ENCODE measurements around the gene CAVIN2. TPM values are rescaled to one million over a fixed set of nuclear protein-coding genes. Genes with fewer than 3 reads are reported as not detected.

Gene CAVIN2, protein sequence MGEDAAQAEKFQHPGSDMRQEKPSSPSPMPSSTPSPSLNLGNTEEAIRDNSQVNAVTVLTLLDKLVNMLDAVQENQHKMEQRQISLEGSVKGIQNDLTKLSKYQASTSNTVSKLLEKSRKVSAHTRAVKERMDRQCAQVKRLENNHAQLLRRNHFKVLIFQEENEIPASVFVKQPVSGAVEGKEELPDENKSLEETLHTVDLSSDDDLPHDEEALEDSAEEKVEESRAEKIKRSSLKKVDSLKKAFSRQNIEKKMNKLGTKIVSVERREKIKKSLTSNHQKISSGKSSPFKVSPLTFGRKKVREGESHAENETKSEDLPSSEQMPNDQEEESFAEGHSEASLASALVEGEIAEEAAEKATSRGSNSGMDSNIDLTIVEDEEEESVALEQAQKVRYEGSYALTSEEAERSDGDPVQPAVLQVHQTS
- not detected in 2 replicates for total RNA-seq (2022)
- Bru-seq, nascent RNA, result not detected
- percentile 18 among the genes with signal in this experiment for BruChase-seq, experiment 1, labeled RNA remaining after a 2-hour chase
- BruChase-seq, experiment 2, labeled RNA remaining after a 6-hour chase, result not detected
- long read RNA-seq, result 0 reads

DNA sequence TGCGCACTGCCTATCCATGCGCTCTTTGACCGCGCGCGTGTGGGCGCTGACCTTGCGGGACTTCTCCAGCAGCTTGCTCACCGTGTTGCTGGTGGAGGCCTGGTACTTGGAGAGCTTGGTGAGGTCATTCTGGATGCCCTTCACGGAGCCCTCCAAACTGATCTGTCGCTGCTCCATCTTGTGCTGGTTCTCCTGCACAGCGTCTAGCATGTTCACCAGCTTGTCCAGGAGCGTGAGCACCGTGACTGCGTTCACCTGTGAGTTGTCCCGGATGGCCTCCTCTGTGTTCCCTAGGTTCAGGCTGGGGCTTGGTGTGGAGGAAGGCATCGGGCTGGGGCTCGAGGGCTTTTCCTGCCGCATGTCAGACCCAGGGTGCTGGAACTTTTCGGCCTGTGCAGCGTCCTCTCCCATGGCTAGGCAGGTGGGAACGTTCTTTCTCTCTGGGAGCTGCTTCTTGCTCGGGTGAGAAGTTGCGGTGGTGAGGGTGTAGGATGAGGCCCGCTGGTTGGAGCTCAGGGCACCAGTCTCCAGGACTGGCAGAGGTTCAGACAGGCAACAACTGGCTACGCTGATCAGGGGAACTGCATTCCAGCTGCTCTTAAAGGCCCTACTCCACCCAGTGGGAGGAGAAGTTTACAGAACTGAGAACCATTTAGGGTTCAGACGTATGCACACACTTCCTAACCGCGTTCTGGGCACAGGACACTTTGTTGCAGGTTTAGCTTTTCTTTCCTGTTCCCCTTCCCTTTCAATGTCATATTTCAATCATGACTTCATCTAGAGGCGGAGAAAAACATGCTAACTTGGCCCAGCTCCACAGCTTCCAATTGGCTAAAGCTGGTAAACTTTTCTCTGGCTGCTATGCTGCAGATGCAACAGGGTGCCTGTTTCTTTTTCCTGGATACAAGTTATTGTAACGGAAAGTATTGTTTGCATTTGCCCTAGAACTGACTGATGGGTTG is at the start of gene CAVIN2:
CAVIN2 (minus strand) TSS at position 574 of the 962 bp plus-strand sequence; CDS start at position 411, 163 bp downstream.
- no peak within 1 kb of the TSS for H3K27ac Mint-ChIP-seq (ENCODE audit: unreplicated experiment)
- H3K9me3 Mint-ChIP-seq (ENCODE audit: unreplicated experiment), result no peaks in the 10 kb centered on the region

DNA sequence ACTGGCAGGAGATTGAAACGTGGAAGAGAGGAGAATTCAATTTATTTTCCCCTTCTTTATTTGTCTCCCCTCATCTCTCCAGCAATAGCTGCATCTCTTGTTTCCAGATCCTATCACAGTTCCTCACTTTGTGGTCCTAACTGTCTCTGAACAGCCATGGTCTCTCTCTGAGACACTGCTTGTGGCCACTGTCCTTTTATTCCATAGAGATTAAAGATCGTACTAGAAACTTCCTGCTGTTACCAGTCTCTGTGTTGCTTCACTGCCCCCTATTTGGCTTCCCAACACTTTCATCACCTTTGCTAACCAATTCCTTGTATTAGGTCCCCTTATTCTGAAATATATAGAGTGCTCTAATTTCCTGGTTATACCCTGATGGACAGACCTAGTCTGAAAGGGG is 48.9 kb upstream of the CAVIN2 start:
- intact Hi-C loops (cut with micrococcal nuclease; ENCODE audit: unreplicated experiment), result no loop called here

More for the DNA sequence above, at the start of gene CAVIN2:
- no TSS peak for BruUV-seq (replicated peaks)
- ChIA-PET CTCF (no interaction called here), POLR2A (no interaction called here)
- H3K4me1 ChIP-seq, result 0 out of 2 replicates have a peak, but pooled peaks cover 7% of the 10 kb centered on the region
- H3K4me3 ChIP-seq (ENCODE audit: low read depth, low read length), result no peak within 1 kb of the TSS
- H3K4me3 Mint-ChIP-seq (ENCODE audit: unreplicated experiment), result no peak within 1 kb of the TSS
- H3K27me3 Mint-ChIP-seq (ENCODE audit: insufficient read depth, unreplicated experiment), result no peaks in the 10 kb centered on the region
- no peaks in the 10 kb centered on the region for H3K36me3 Mint-ChIP-seq (ENCODE audit: insufficient read depth, unreplicated experiment)
- no peaks in the 10 kb centered on the region for H3K36me3 ChIP-seq (ENCODE audit: control insufficient read depth, insufficient read depth, low read length)
- H3K27me3 ChIP-seq (replicated peaks; ENCODE audit: control insufficient read depth, insufficient read depth, low read length), result no peaks in the 10 kb centered on the region; the same call in 1 of the 2 replicates
- no peaks in the 10 kb centered on the region for H3K9me3 ChIP-seq
- H3K4me1 Mint-ChIP-seq (ENCODE audit: low read depth, unreplicated experiment), result peaks cover 6% of the 10 kb centered on the region
- DNase-seq, result no peak
- intact Hi-C loops (cut with micrococcal nuclease; ENCODE audit: unreplicated experiment), result no loop called here
- TF ChIP-seq, protein P1, sequence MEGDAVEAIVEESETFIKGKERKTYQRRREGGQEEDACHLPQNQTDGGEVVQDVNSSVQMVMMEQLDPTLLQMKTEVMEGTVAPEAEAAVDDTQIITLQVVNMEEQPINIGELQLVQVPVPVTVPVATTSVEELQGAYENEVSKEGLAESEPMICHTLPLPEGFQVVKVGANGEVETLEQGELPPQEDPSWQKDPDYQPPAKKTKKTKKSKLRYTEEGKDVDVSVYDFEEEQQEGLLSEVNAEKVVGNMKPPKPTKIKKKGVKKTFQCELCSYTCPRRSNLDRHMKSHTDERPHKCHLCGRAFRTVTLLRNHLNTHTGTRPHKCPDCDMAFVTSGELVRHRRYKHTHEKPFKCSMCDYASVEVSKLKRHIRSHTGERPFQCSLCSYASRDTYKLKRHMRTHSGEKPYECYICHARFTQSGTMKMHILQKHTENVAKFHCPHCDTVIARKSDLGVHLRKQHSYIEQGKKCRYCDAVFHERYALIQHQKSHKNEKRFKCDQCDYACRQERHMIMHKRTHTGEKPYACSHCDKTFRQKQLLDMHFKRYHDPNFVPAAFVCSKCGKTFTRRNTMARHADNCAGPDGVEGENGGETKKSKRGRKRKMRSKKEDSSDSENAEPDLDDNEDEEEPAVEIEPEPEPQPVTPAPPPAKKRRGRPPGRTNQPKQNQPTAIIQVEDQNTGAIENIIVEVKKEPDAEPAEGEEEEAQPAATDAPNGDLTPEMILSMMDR (IDR thresholded peaks at IDR 0.05; ENCODE audit: insufficient read depth in 1 of 2, low read depth in 1 of 2, low read length in 1 of 2, severe bottlenecking in 1 of 2, unreplicated experiment in 1 of 2), result no peak

More for the DNA sequence above, 48.9 kb upstream of the CAVIN2 start:
- DNase-seq, result no peak
- H3K4me1 ChIP-seq, result 0 out of 2 replicates have a peak, but pooled peaks cover 7% of the 10 kb centered on the region
- Mint-ChIP-seq H3K4me3 (ENCODE audit: unreplicated experiment) (no peak overlapping the region), H3K9me3 (ENCODE audit: unreplicated experiment) (peaks cover 20% of the 10 kb centered on the region), H3K36me3 (ENCODE audit: insufficient read depth, unreplicated experiment) (no peaks in the 10 kb centered on the region), H3K4me1 (ENCODE audit: low read depth, unreplicated experiment) (peaks cover 10% of the 10 kb centered on the region), H3K27ac (ENCODE audit: unreplicated experiment) (no peak overlapping the region), H3K27me3 (ENCODE audit: insufficient read depth, unreplicated experiment) (no peaks in the 10 kb centered on the region)
- H3K4me3 ChIP-seq (ENCODE audit: low read depth, low read length), result no peak overlapping the region
- TF ChIP-seq, protein P1 (IDR thresholded peaks at IDR 0.05; ENCODE audit: insufficient read depth in 1 of 2, low read depth in 1 of 2, low read length in 1 of 2, severe bottlenecking in 1 of 2, unreplicated experiment in 1 of 2), result no peak
- H3K36me3 ChIP-seq (ENCODE audit: control insufficient read depth, insufficient read depth, low read length), result no peaks in the 10 kb centered on the region
- H3K27me3 ChIP-seq (replicated peaks; ENCODE audit: control insufficient read depth, insufficient read depth, low read length), result no peaks in the 10 kb centered on the region
- POLR2A ChIA-PET, result no interaction called here
- H3K9me3 ChIP-seq, result no peaks in the 10 kb centered on the region; the same call in 1 of the 2 replicates
- CTCF ChIA-PET, result interaction anchor here (1.4 kb wide), 1 partner anchor 12 kb away, joined by 3 read pairs; no protein-coding TSS in a partner anchor
- no TSS peak for BruUV-seq (replicated peaks)
